GM12878 (cell line): Measurements from ENCODE around the gene CIPC. TPM values are rescaled to one million over a fixed set of nuclear protein-coding genes. Genes with fewer than 3 reads are reported as not detected.

Experiments used
- ATAC-seq: fragments of 200-7000 bp; cut with Tn5 transposase; 3 replicates; pipeline ENCODE4 v1.9.1; 2020; ENCODE audit warnings: mild to moderate bottlenecking, moderate library complexity
- BruUV-seq: library from RNA; stranded (reverse); fragments of 400-500 nt; replicated peaks from 2 replicates; lab custom pipeline; 2021; lab: Mats Ljungman, UMichigan
- CTCF ChIA-PET: fragments of 300-600 bp; sonication (Branson Sonifier 250); formaldehyde crosslinking; extraction: SDS; loops from one replicate; lab custom pipeline; 2021; ENCODE audit warnings: inconsistent platforms; lab: Yijun Ruan, JAX
- POLR2A ChIA-PET: fragments of 350-600 bp; formaldehyde crosslinking; extraction: SDS; loops from one replicate; lab custom pipeline; 2021; ENCODE audit warnings: inconsistent platforms; lab: Charles Lee
- RAD21 ChIA-PET: fragments of 300-600 bp; sonication (Branson Sonifier 250); formaldehyde crosslinking; loops from one replicate; lab custom pipeline; 2023; ENCODE audit warnings: antibody characterized with exemption; ENCODE audit not compliant: unreplicated experiment; lab: Charles Lee
- SMC1A ChIA-PET: fragments of 300-600 bp; sonication (Branson Sonifier 250); formaldehyde crosslinking; loops from one replicate; lab custom pipeline; 2023; ENCODE audit not compliant: unreplicated experiment, uncharacterized antibody; lab: Charles Lee
- DNase-seq: peaks from one replicate; pipeline ENCODE4 v3.0.0-alpha.2; 2011; ENCODE audit warnings: low read depth, low spot score
- FAIRE-seq: peaks from 3 replicates; lab custom pipeline; 2011; peaks lifted over from hg19 to GRCh38; lab: Jason Lieb, UNC
- H2AFZ ChIP-seq: 2 replicates; pipeline ENCODE4 v1.6.0; 2011; ENCODE audit warnings: low read depth, low read length, control low read depth; ENCODE audit not compliant: control insufficient read depth
- H3K27ac ChIP-seq: 2 replicates; pipeline ENCODE4 v1.5.1; 2011; ENCODE audit warnings: control low read depth; ENCODE audit not compliant: control insufficient read depth, insufficient read depth
- H3K27me3 ChIP-seq, 2 experiments: replicated peaks in 1 of 2; 2 replicates each; pipeline versions ENCODE4 v1.6.0 to v1.6.1; 2011; ENCODE audit warnings: low read length in 1 of 2; ENCODE audit not compliant: control insufficient read depth in 2 of 2, insufficient read depth in 2 of 2
- H3K36me3 ChIP-seq, 2 experiments: 2 replicates each; pipeline ENCODE4 v1.5.1; 2011; ENCODE audit warnings: low read length in 1 of 2; ENCODE audit not compliant: control insufficient read depth in 2 of 2, insufficient read depth in 2 of 2
- H3K4me1 ChIP-seq: 2 replicates; pipeline ENCODE4 v1.6.1; 2011; ENCODE audit warnings: mild to moderate bottlenecking, low read length, moderate library complexity, mixed read lengths; ENCODE audit not compliant: control insufficient read depth, insufficient read depth
- H3K4me2 ChIP-seq: 2 replicates; pipeline ENCODE4 v1.6.0; 2011; ENCODE audit warnings: control low read depth; ENCODE audit not compliant: control insufficient read depth, insufficient read depth
- H3K4me3 ChIP-seq: fragments of 200-600 bp; sonication (generic); 2 replicates; pipeline ENCODE4 v1.5.1; 2016
- H3K79me2 ChIP-seq: 2 replicates; pipeline ENCODE4 v1.6.0; 2011; ENCODE audit warnings: low read length; ENCODE audit not compliant: control insufficient read depth, insufficient read depth
- H3K9ac ChIP-seq: 2 replicates; pipeline ENCODE4 v1.8.0; 2011; ENCODE audit warnings: low read length, control low read depth, mixed read lengths; ENCODE audit not compliant: control insufficient read depth, insufficient read depth
- H3K9me3 ChIP-seq: replicated peaks from 3 replicates; pipeline ENCODE4 v1.5.1; 2011; ENCODE audit warnings: mild to moderate bottlenecking, low read length; ENCODE audit not compliant: control insufficient read depth, insufficient read depth
- H4K20me1 ChIP-seq: 2 replicates; pipeline ENCODE4 v1.6.0; 2011; ENCODE audit not compliant: control insufficient read depth, insufficient read depth
- CHD2 ChIP-seq: IDR thresholded peaks from 2 replicates; pipeline ENCODE4 v1.6.1; 2011; ENCODE audit warnings: low read depth, low read length, improper control_type of control experiment, borderline replicate concordance
- CHD4 ChIP-seq: fragments of 200-600 bp; sonication (generic); IDR thresholded peaks from 2 replicates; pipeline ENCODE4 v1.6.1; 2016; ENCODE audit warnings: mild to moderate bottlenecking
- EZH2 ChIP-seq: IDR thresholded peaks from 2 replicates; pipeline ENCODE4 v1.6.1; 2012; ENCODE audit warnings: low read depth, mild to moderate bottlenecking, control low read depth, inconsistent platforms, low read length, borderline replicate concordance; ENCODE audit not compliant: control insufficient read depth
- KDM1A ChIP-seq: fragments of 200-600 bp; sonication (generic); IDR thresholded peaks from 2 replicates; pipeline ENCODE4 v1.6.1; 2016; ENCODE audit warnings: borderline replicate concordance
- NR2F1 ChIP-seq: fragments of 450-650 bp; conservative IDR thresholded peaks from 2 replicates; pipeline ENCODE4 v1.6.1; 2017; ENCODE audit warnings: mild to moderate bottlenecking
- RBBP5 ChIP-seq: fragments of 200-600 bp; sonication (generic); conservative IDR thresholded peaks from 2 replicates; pipeline ENCODE4 v1.6.1; 2016
- ZBTB33 ChIP-seq: fragments of 450-650 bp; IDR thresholded peaks from 2 replicates; pipeline ENCODE4 v1.6.1; 2017; ENCODE audit warnings: mild to moderate bottlenecking
- ZNF24 ChIP-seq: fragments of 450-650 bp; IDR thresholded peaks from 2 replicates; pipeline ENCODE4 v1.6.1; 2017; ENCODE audit warnings: antibody characterized with exemption, mild to moderate bottlenecking
- WGBS: methylation state at CpG from one replicate; pipeline ENCODE4 v1.1.6; 2016; ENCODE audit warnings: low lambda C conversion rate; ENCODE audit not compliant: insufficient replicate concordance, insufficient coverage; ENCODE audit errors: missing lambda C conversion rate; 5-methylcytosine and 5-hydroxymethylcytosine counted together
- in situ Hi-C: fragments of 300-500 bp; cut with MboI; formaldehyde crosslinking; loops from 9 replicates; pipeline ENCODE4 v1.14.3; 2018; ENCODE audit warnings: mixed read lengths
- intact Hi-C: fragments of 100-400 bp; cut with micrococcal nuclease; formaldehyde crosslinking; loops from one replicate; pipeline ENCODE4 v1.14.2; 2022; ENCODE audit not compliant: unreplicated experiment
- polyA plus RNA-seq, 11 experiments: library from polyadenylated mRNA; depleted of rRNA in 4 of 11; unstranded in 6 of 11; stranded (reverse) in 5 of 11; fragments of >200 nt; fragmentation: Nextera tagmentation in 4 of 11; fragmentation: Illumina TruSeq in 1 of 11; extraction: Ambion mirVana in 4 of 11; extraction: Trizol in 1 of 11; gene quantifications; 1 replicate in 1 of 11; 2 replicates in 10 of 11; pipeline versions ENCODE4 v1.2.1 to v1.2.3, GENCODE V29; 2011 to 2016; ENCODE audit warnings: inconsistent platforms in 2 of 11, missing spikeins in 2 of 11, low read depth in 1 of 11
- total RNA-seq, 4 experiments: library from RNA; depleted of rRNA in 3 of 4; stranded (reverse); fragments of >200 nt in 3 of 4; fragmentation: Illumina TruSeq in 1 of 4; extraction: Trizol in 1 of 4; gene quantifications; 2 replicates each; pipeline versions ENCODE4 v1.2.1 to v1.2.3, GENCODE V29; 2013 to 2021

CIPC gene
- total and polyA plus RNA-seq, 10 of the 15 experiments (the other 5 are each of a cell fraction or from before 2014, with no cell fraction given): 5.6 to 29.5 (median 16.5) TPM

DNA sequence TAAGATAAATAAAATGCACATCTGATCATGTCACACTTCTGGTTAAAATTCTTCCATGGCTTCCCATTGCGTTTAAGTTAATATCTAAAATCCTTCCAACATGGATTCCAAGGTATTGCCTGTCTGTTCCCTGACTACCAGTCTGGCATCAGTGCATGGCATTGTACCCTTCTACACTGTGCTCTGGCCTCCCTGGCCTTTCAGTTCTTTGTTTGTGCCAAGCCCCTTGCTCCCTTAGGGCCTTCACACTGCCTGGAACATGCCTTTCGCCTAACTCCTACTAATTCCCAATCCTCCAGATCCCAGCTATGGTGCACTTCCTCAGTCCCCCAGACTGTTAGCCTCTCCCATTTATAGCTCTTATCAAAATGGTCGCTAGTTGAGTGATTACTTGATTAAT is 6.3 kb downstream of the CIPC start (continued):
- TF ChIP-seq ZBTB33 (no peak), RBBP5 (no peak), NR2F1 (no peak)

DNA sequence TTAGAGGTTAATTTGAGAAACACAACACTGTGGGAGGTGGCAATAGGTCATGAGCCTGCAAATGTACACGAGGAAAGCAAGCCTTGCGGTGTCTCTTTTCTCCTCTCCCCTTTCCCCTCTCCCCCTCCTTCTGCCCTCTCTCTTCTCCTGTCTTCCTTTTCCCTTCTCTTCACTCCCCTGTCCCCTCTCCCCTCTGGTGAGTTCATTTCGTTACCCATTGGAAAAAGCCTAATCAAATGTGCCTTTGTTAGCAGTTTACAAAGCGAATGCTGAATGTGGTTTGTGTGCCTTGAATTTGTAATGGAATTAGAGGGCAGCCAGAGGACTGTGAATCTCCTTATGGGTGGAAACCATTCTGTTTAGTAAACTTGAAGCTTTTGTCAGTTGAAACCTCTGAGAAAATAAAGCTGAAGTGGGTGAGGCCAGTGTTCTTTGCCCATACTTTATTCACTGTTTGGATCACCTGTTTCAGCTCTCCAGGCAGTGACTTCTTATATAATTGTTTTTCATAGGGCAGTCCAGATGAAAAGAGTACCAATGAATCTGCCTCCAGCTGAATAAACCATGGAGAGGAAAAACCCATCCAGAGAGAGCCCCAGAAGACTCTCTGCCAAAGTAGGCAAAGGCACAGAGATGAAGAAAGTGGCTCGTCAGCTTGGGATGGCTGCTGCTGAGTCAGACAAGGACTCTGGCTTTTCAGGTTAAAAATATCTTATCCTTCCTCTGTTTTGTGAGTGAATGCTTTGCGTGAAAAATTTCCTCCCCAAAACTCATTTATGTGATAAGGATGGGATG is 7.3 kb downstream of the CIPC start:
- Histone ChIP-seq H3K27ac (no peak overlapping the region), H3K79me2 (peaks cover 2% of the 10 kb centered on the region), H3K9ac (no peak overlapping the region), H3K9me3 (no peaks in the 10 kb centered on the region), H4K20me1 (no peaks in the 10 kb centered on the region), H2AFZ (no peak overlapping the region), H3K4me3 (no peak overlapping the region), H3K36me3 (peaks cover 0 to 17% of the 10 kb centered on the region in 2 experiments; a peak in 2 of 4 replicates), H3K27me3 (no peaks in the 10 kb centered on the region), H3K4me1 (peaks cover 10% of the 10 kb centered on the region), H3K4me2 (no peak overlapping the region)
- no peak for ATAC-seq
- FAIRE-seq: no peak
- no peak for DNase-seq
- 89% methylated on average over 6 of the region's 6 CpGs for WGBS
- RAD21 ChIA-PET: interaction anchor here (13.2 kb wide), 1 partner anchor 17 kb away, joined by 185 read pairs; no protein-coding TSS in a partner anchor
- TF ChIP-seq KDM1A (no peak), CHD4 (no peak), ZNF24 (no peak), EZH2 (no peak), CHD2 (no peak)
- SMC1A ChIA-PET: interaction anchor here (0.8 to 21.4 kb wide), 2 partner anchors 14 to 229 kb away, joined by 3 to 428 read pairs; no protein-coding TSS in a partner anchor
- CTCF ChIA-PET: interaction anchor here (1.2 to 21.9 kb wide), 4 partner anchors 10 to 211 kb away, joined by 3 to 445 read pairs (median 5); no protein-coding TSS in a partner anchor
- in situ Hi-C loops (no loop called here), intact Hi-C loops (no loop called here)
- POLR2A ChIA-PET: interaction anchor here (1.2 to 2.2 kb wide), 2 partner anchors 11 to 16 kb away, joined by 5 to 7 read pairs; no protein-coding TSS in a partner anchor
- BruUV-seq: no TSS peak
